AG09309 (cell line): Measurements from ENCODE around the gene SMTNL1.

Experiments used
- DNase-seq: peaks from one replicate; pipeline ENCODE4 v3.0.0-alpha.2; 2010; ENCODE audit warnings: low read depth
- H3K4me3 ChIP-seq: 2 replicates; pipeline ENCODE4 v1.5.1; 2011; ENCODE audit warnings: mild to moderate bottlenecking, low read depth, low read length, moderate library complexity; ENCODE audit not compliant: control insufficient read depth
- TF ChIP-seq, protein P1 (sequence below): IDR thresholded peaks from 2 replicates; pipeline ENCODE4 v1.5.1; 2011; ENCODE audit warnings: mild to moderate bottlenecking, low read depth, low read length, inconsistent platforms; ENCODE audit not compliant: insufficient read depth, control insufficient read depth; ENCODE audit errors: missing control alignments

Gene SMTNL1

DNA sequence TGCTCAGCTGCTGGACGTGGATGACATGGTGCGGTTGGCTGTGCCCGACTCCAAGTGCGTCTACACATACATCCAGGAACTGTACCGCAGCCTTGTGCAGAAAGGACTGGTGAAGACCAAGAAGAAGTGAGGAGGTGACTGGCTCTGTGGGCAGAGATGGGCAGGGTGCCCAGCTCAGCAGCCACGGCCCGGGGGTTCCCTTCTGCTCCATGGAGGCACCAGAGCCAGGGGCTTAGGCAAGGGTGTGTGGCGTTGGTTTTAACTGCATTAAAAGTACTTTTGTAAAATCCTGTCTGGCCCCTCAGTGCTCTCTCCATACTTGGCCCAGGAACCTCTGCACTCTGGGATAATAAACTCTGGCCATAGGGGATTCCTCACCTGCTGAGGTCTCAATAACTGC is 12.6 kb downstream of the SMTNL1 start:
- no peak for DNase-seq
- H3K4me3 ChIP-seq = no peak overlapping the region
- TF ChIP-seq, protein P1, sequence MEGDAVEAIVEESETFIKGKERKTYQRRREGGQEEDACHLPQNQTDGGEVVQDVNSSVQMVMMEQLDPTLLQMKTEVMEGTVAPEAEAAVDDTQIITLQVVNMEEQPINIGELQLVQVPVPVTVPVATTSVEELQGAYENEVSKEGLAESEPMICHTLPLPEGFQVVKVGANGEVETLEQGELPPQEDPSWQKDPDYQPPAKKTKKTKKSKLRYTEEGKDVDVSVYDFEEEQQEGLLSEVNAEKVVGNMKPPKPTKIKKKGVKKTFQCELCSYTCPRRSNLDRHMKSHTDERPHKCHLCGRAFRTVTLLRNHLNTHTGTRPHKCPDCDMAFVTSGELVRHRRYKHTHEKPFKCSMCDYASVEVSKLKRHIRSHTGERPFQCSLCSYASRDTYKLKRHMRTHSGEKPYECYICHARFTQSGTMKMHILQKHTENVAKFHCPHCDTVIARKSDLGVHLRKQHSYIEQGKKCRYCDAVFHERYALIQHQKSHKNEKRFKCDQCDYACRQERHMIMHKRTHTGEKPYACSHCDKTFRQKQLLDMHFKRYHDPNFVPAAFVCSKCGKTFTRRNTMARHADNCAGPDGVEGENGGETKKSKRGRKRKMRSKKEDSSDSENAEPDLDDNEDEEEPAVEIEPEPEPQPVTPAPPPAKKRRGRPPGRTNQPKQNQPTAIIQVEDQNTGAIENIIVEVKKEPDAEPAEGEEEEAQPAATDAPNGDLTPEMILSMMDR = no peak

DNA sequence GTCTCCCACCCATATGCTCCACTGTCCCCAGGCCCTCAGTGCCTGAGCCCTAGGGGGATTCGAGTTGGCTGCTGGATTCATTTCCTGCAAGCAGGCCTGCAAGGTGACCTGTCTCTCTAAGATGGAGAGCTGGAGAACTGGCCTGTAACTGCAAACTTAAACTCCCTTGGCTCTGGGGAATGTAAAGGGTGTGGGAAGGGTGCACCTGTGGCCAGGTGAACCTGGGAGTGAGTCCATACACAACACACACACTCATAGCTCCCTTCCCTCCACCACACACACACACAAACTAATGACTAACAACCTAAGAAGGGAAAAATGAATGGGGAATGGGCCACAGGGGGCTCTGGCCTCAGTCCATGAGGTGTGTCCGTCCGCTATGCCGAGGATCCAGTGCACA is 14.5 kb downstream of the SMTNL1 start:
- H3K4me3 ChIP-seq = no peak overlapping the region
- no peak for DNase-seq
- TF ChIP-seq, protein P1 = no peak

DNA sequence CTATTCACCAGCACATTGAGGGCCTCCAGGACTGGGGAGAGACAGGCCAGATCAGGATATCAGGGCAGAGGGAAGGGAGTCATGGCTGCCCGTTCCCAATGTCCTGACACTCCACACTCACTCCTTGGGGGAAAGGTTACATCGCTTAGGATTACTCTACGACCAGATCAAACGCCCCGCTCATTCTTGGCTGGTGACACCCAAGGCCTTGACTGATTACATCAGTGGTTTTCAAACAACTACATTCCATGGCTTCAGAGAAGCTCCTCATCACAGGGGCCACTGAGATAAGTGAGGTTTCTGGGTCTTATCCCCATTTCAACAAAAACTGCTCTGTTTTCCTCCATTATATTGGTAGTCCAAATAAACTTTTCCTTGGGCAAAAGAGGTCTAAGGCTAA is 15.1 kb downstream of the SMTNL1 start:
- TF ChIP-seq, protein P1 = no peak
- no peak overlapping the region for H3K4me3 ChIP-seq
- no peak for DNase-seq

DNA sequence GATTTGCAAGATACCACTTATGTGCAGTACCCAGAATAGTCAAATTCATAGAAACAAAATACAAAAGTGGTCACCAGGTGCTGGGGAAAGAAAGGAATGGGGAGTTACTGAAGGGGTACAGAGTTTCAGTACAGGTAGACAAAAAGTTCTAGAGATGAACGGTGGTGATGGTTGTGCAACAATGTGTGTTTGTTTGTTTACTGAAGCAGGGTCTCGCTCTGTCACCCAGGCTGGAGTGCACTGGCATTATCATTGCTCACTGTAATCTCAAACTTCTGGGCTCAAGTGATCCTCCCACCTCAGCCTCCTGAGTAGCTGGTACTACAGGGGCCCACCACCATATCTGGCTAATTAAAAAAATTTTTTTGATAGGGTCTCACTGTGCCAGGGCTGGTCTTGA is 18.0 kb downstream of the SMTNL1 start:
- H3K4me3 ChIP-seq = no peak overlapping the region
- TF ChIP-seq, protein P1 = no peak
- DNase-seq = no peak

DNA sequence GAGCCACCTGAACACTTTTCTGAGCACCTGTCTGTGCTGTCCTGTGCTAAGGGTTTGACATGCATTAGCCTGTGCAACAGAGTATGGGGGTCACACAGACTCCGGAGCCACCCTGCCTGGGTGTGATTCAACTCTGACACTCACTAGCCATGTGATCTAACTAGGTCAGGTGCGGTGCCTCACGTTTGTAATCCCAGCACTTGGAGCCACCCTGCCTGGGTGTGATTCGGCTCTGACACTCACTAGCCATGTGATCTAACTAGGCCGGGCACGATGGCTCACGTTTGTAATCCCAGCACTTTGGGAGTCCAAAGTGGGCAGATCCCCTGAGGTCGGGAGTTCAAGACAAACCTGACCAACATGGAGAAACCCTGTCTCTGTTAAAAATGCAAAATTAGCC is 18.6 kb downstream of the SMTNL1 start:
- H3K4me3 ChIP-seq = no peak overlapping the region
- no peak for DNase-seq
- TF ChIP-seq, protein P1 = no peak

DNA sequence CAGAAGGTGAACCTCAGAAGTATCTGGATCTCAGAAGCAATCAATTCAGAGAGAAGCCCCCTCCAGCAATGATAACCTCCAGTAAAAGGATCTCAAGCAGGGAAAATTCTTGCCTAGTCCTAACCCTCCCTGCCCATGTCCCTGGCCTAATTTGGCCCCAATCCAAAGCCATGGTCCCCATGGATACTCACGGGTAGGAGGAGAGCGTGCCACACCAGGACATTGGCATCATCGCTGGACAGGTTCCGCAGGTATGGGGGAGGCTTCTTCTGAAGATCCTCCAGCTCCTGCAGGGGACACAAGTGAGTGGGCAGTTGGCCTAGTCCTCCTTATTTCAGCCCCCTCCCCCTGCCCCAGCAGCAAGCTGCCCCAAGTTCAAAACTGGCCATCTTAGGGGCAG is 22.8 kb downstream of the SMTNL1 start:
- no peak overlapping the region for H3K4me3 ChIP-seq
- no peak for DNase-seq
- TF ChIP-seq, protein P1 = no peak

DNA sequence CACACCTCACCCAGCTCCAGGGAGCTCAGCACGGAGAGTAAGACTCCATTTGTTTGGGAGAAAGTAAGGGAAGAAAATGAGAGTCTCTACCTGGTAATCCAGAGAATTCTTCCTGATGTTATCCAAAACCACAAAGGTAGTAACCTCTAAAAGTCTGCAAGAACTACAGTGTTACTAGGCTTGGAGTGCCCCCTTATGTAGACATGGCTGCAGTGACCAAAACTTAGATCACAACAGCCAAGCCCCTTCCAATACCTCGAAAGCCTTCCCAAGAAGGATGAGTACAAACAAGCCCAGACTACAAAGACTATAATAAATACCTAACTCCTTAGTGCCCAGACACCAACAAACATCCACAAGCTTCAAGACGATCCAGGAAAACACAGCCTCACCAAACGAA is 25.2 kb downstream of the SMTNL1 start:
- no peak overlapping the region for H3K4me3 ChIP-seq
- TF ChIP-seq, protein P1 = no peak
- DNase-seq = no peak
